HG02938 (cell line): ENCODE data around the gene ABCC9.
"Not testable (repeated sequence)": the region's sequence is repeated elsewhere in the genome, so short reads cannot be mapped to it uniquely, and the experiment has no call there.

Source experiments
- ATAC-seq: cut with Tn5 transposase; IDR thresholded peaks from one replicate; pipeline ENCODE4 v1.9.1; 2021; ENCODE audit warnings: mild to moderate bottlenecking, moderate library complexity; ENCODE audit not compliant: unreplicated experiment

ABCC9 gene

DNA sequence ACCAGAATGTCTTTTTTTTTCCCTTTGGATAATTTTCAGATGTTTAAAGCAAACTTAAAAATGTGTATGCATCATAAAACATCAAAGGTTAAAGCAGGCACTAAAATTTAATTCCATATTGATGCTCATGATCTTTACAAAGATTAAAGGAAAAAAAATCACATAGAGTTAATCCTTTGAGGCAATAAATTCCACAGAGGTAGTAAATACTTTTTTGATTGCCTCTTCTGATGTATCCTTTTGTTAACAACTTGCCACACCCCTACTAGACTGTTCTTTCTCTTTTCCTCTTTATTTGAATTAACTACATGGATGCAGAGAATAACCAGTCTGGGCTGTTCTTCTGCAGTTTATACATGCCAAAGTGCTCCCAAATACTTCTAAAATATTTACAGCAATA, 121.5 kb downstream of the ABCC9 start:
- ATAC-seq = no peak

DNA sequence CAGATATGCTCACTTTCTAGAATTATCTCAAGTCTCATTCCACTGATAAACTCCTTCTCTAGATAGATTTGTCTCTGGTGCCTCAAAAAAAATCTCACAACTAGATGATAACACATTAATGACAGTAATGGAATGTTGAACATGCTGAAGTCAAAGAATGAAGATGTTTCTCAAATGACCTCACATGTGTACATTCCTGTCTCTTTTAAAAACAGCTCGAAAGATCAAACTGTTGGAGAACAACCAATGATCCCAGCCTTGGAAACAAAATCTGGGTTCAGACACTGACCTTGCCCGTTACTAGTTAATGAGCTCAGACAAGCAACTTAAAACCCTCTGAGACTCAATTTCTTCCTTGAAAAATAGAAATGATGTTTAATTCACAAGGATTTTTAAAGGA, 122.0 kb downstream of the ABCC9 start:
- no peak for ATAC-seq

DNA sequence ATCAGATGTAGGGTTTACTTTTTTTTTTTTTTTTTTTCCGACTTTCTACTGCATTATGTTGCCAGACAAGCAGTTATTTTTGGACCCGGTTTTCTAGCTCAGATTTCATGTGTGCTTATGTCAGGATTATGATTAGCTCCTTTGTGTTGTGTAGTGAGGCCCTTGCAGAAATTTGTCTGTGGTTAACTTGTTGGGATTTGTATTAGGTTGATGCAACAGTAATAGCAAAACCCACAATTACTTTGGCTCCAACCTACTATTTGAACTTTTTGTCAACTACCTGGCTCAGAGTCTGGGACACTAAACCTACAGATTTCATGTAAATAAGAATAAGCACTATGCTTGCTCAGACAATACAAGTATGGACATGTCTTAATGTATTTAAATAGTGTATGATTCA, 122.6 kb downstream of the ABCC9 start:
- ATAC-seq = no peak

DNA sequence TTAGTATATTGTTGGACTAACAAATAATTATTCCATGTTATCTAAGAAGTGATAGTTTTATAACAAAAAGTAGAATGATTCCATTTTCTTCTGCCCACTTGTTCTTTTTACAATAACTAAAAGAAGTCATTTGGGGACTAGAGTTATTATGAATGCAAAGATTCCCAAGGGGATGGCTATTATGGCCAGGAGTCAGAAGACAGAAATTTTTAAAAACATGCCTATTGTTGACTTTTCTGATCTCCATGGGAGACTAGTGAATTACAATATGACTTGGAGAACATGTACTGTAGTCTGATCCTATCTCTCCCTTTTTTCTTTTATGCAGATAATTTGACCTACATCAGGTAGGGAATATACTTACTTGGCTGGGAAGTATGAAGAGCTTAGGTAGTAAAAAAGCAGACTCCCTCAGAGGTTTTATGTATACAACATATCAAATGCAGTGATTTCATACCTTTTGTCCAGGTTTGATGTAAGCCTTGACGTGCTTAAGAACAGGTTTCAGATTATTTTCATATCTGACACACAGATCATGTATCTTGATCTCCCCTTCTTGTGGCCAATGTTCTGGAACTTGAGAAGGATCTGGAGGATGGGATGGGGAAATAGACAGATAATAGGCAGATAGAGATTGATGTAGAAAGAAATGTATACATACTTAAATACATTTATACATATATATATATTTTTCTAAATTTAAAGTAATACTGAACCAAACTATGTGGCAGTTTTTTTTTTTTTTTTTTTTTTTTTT, 125.7 kb downstream of the ABCC9 start:
- no peak for ATAC-seq

DNA sequence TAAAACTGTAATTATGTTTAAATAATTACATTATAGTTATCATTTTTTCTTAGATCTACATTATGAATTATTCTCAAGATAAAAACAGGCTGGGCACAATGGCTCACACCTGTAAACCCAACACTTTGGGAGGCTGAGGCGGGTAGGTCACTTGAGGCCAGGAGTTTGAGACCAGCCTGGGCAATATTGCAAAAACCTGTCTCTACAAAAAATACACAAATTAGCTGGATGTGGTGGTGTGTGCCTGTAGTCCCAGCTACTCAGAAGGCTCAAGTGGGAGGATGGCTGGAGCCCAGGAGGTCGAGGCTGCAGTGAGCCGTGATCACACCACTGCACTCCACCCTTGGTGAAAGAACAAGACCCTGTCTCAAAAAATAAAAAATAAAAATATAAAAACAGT, 126.4 kb downstream of the ABCC9 start:
- no peak for ATAC-seq

DNA sequence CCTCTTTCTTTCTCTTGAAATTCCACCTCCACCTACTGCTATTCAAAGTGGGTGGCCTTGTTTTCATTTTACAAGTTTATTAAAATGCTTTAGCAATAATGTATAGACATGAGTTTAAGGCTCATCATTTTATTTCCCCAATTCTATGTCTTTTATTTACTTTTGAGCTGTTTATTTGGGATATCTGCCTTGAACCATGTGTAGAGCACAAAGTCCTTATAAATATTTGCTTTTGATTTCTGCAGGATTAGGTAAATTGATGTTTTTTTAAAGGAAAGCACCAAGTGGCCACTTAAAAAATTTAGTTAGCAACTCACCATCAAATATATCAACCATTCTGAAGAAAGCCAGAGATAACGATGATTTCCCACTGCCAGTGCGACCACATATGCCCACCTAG, 126.9 kb downstream of the ABCC9 start:
- ATAC-seq = no peak

DNA sequence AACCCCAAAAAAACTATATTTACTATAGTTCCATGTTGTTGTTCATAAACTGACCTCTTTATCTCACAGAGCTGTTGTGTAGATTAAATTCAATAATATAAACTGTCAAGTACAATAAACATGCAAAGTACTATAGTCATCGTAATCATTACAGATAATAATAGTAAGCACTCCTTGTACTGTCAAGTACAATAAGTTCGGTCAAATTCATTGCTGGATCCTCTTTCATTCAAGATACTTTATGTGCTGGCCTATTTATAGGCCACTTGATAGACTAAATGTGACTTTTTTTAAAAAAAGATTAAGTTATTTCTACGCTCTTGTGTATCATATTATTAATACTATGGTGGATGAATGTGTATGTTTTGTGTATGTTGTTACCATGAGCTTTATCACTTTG, 127.5 kb downstream of the ABCC9 start:
- no peak for ATAC-seq

DNA sequence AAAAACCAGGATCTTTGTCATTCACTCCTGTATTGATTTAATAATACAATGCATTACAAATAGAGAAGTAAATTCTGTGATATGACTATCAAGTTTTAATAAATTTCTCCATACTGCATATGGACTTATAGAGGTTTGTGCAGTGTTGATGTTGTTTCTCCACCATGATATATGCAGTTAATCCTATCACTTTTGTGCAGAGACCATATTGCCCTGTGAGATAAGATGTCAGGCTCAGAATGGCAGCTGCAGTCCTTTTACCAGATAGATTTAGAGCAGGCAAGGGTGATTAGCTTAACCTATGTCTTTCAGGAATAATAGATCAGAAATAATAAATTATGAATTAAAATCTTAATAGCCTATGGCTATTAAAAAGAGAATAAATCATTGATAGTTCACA, 128.1 kb downstream of the ABCC9 start:
- ATAC-seq = no peak

DNA sequence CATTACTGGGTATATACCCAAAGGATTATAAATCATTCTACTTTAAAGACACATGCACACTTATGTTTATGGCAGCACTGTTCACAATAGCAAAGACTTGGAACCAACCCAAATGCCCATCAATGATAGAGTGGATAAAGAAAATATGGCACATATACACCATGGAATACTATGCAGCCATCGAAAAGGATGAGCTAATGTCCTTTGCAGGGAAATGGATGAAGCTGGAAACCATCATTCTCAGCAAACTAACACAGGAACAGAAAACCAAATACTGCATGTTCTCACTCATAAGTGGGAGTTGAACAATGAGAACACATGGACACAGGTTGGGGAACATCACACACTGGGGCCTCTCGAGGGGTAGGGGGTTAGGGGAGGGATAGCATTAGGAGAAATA, 128.9 kb downstream of the ABCC9 start:
- not testable (repeated sequence) for ATAC-seq

DNA sequence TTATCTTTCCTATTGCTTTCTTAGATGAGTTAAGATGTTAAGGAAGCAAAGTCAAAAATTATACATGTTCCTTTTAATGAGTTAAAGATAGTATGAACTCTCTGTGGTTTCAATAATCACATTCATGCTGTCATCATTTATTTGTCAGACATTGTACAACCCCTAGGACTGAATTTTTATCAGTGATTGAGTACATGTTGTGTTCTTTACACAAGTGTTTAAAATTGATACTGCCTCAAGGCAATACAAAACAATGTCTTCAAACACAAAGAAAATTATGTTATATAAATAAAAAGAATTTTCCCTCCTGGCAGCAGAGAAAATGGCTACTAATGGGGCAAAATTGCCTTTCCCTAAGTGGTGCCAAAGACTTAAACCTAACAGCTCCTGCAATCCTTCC, 132.1 kb downstream of the ABCC9 start:
- ATAC-seq = no peak

DNA sequence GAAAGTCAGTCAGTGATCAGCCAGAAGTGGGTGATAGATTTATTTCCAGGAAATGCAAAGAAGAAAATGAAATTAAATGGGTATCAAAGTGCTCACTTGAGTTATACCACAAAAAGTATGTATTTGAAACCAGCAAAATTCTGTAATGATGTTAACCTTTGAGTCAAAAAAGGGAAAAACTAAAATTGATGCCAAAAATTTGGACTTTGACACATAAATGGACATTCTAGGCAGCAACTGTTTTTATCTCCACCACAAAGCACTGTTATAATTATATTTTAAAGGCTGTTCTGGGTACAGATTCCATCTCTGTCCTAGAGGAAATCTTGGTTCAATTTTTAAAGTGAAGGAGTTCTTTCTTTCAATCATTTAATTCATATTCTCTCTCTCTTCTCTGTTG, 135.0 kb downstream of the ABCC9 start:
- no peak for ATAC-seq

DNA sequence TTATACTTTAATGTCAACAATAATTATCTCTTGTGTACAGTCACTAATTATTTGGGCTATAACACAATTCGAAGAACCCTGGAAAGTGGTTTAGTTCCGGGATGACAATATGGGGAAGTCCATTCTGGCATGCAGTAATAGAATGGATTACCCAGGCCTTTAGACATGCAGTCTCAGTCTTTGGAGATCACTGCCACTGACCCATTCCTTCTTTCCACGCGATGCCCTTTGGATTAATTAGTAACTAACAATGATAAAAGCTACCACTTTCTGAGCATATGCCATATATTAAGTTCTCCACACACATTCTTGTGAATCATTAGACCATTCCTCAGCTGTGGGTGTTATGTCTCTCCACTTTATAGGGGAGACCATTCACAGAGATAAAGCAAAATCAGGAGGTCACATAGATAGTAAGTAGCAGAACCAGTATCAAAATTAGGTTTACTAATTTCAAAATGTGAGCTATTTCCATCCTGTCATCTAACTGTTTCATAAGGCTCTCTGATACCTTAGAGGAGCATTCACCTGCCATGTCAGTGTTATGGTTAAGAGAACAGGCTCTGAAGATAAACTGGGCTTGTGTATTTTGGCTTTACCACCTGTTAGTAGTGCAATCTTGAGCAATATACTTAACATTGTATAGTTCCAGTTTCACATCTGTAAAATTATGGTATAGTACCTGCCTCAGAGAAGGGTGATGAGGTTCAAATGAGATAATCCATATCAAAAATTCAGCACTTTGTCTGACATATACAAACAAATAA, 139.5 kb downstream of the ABCC9 start:
- no peak for ATAC-seq

DNA sequence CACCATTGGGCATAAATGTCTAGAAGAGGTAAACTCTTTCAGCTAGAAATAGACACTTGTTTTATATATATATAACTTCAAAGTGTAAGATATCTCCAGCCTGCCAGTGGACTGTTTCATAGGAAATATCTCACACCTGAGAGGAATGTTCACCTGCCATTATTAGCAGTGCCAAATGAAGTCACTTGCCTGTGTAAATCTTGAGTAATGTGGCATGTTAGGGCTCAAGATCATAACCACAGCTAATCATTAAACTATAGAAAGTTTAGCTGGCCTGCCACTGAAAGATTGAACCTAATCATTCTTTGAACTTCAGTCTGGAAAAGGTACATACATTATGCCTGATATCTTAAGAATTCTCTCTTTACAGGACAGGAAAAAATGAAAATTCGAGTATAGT, 141.2 kb downstream of the ABCC9 start:
- ATAC-seq = no peak

DNA sequence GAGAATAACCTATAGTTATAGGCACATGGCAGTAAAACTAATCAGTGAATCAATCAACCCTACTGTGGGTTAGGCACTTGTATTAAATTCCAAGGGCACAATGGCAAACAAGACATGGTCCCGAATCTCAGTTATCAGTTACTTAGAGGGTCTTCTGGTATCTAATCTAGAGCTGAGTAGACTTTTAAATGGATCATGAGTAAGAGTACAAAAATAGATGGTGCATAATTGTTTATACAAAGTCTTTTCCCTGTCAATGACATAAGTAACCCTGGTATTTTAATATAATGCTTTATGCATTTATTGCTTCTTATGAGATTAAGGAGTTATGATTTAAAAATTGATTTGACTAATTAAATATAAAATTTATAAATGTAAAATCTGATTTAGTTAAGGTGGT, 143.7 kb downstream of the ABCC9 start:
- ATAC-seq = no peak

DNA sequence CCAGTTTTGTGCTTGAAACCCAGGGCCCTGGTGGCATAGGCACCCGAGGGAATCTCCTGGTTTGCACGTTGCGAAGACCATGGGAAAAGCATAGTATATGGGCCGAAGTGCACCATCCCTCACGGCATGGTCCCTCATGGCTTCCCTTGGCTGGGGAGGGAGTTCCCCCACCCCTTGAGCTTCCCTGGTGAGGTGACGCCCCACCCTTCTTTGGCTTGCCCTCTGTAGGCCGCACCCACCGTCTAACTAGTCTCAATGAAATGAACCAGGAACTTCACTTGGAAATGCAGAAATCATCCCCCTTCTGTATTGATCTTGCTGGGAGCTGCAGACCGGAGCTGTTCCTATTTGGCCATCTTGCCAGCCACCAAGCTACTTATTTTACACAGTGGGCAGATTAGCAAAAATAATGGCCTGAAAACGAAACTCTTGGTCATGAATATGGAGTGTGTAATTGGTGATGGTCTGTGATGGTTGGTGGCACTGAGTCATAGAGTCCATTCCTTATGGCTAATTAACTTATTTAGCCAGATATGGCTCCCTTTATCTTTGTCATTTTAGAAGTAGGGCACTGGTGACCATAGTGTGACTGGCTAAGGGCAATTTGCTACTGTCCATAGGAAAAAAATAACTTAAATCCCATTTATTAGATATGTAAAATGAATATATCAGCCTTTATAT, 145.4 kb downstream of the ABCC9 start:
- no peak for ATAC-seq

DNA sequence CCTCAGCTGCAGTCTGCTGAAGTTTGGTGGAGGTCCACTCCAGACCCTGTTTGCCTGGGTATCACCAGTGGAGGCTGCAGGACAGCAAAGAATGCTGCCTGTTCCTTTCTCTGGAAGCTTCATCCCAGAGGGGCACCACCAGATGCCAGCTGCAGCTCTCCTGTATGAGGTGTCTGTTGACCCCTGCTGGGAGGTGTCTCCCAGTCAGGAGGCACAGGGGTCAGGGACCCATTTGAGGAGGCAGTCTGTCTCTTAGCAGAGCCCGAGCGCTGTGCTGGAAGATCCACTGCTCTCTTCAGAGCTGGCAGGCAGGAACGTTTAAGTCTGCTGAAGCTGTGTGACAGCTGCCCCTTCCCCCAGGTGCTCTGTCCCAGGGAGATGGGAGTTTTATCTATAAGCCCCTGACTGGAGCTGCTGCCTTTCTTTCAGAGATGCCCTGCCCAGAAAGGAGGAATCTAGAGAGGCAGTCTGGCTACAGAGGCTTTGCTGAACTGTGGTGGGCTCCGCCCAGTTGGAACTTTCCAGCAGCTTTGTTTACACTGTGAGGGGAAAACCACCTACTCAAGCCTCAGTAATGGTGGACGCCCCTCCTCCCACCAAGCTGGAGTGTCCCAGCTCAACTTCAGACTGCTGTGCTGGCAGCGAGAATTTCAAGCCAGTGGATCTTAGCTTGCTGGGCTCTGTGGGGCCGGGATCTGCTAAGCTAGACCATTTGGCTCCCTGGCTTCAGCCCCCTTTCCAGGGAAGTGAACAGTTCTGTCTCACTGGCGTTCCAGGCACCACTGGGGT, 146.2 kb downstream of the ABCC9 start:
- not testable (repeated sequence) for ATAC-seq

DNA sequence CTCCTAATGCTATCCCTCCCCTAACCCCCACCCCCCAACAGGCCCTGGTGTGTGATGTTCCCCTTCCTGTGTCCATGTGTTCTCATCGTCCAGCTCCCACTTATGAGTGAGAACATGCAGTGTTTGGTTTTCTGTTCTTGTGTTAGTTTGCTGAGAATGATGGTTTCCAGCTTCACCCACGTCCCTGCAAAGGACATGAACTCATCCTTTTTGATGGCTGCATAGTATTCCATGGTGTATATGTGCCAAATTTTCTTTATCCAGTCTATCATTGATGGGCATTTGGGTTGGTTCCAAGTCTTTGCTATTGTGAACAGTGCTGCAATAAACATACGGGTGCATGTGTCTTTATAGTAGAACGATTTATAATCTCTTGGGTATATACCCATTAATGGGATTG, 151.5 kb downstream of the ABCC9 start:
- not testable (repeated sequence) for ATAC-seq

DNA sequence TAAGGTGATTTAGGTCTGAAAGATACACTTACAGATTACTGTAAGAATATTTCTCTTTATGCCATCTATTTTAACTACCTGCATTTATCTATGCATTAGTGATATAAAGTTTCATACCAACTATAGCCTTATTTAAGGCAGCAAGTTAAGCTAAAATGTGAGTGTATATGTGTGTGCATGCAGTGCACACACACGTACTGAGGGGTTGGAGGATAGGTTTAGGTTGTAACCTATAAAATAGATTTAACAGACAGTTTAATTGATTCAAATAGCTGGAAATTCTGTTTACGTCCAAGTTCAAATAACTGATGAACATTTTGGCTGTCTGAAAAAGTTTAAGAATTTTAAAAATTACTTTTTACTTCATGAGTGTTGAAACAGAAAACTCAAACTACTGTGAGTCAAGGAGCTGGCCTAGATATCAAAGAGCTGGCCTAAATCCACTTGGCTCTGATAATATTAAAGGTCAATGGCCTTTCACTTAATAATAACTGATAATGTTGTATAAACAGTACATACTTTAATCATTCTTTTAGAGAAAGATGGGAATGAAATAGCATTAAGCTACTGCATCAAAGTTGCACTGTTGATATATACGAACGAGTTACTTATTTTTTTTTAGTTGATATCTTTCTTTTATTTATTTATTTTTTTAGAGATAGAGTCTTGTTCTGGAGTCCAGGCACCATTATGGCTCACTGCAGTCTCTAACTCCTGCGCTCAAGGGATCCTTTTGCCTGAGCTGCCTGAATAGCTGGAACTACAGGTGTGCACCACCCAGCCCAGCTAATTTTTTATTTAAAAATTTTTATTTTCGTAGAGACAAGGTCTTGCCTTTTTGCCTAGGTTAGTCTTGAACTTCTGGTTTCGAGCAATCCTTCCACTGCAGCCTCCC, 152.9 kb downstream of the ABCC9 start:
- no peak for ATAC-seq

DNA sequence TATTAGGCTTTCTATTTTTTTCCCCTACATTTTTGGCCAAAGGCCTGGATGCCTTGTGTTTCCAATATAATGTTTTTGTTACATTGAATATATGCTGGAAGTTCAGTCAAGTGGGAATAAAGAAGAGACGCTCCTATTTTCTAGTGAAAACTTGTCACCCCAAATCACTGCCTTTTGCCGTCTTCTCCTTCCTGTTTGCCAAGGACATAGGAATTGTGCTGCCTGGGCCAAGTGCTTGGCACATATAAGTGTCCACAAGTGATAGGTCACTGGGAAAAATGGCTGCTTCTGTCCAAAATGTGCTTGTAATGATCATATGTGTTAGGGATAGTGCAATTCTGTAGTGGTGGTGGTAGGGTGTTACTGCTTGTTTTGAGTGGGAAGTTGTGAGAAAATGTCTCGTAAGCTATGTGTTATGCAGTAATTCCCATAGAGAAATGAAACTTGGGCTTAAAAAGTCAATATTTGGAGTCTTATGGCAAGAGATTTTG, 155.1 kb downstream of the ABCC9 start:
- ATAC-seq = no peak

DNA sequence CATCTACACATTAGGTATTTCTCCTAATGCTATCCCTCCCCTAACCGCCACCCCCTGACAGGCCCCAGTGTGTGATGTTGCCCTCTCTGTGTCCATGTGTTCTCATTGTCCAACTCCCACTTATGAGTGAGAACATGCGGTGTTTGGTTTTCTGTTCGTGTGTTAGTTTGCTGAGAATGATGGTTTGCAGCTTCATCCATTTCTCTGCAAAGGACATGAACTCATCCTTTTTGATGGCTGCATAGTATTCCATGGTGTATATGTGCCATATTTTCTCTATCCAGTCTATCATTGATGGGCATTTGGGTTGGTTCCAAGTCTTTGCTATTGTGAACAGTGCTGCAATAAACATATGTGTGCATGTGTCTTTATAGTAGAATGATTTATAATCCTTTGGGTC, 158.5 kb downstream of the ABCC9 start:
- ATAC-seq = not testable (repeated sequence)
